SH-SY5Y (cell line): ENCODE data around the gene MLLT3.

Source experiments
- GATA2 ChIP-seq: IDR thresholded peaks from 2 replicates; pipeline ENCODE4 v1.6.1; 2011; ENCODE audit warnings: mild to moderate bottlenecking, low read depth, low read length
- GATA3 ChIP-seq: IDR thresholded peaks from 2 replicates; pipeline ENCODE4 v1.6.1; 2011; ENCODE audit warnings: low read depth, mild to moderate bottlenecking, low read length, moderate library complexity

The MLLT3 gene

GRCh38 chr9:20622330-20623020 is at the start of gene MLLT3:
Gene MLLT3, minus strand, starts transcription at chr9:20622499.
- no peak for TF ChIP-seq GATA3
- TF ChIP-seq GATA2, result no peak

GRCh38 chr9:20671635-20672034 is 49.3 kb upstream of the MLLT3 start:
- TF ChIP-seq GATA2 (no peak), GATA3 (no peak)

- TF ChIP-seq GATA2, result no peak
- no peak for TF ChIP-seq GATA3
Observed at GRCh38 chr9:20670395-20670794, 48.1 kb upstream of the MLLT3 start.

DNA sequence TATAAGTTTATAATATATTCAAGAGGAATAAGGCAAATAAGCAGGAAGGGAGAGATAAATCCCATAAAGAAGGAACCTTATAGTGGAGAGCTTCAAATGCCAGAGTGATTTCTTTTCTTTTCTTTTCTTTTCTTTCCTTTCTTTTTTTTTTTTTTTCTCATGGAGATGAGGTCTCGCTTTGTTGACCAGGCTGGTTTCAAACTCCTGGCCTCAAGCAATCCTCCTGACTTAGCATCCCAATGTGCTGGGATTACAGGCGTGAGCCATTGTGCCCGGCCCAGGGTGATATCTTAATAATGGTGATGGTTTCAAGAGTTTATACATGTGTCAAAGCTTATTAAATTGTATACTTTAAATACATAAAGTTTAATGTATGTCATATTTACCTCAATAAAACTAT is 42.2 kb upstream of the MLLT3 start:
- TF ChIP-seq GATA3 (no peak), GATA2 (no peak)

DNA sequence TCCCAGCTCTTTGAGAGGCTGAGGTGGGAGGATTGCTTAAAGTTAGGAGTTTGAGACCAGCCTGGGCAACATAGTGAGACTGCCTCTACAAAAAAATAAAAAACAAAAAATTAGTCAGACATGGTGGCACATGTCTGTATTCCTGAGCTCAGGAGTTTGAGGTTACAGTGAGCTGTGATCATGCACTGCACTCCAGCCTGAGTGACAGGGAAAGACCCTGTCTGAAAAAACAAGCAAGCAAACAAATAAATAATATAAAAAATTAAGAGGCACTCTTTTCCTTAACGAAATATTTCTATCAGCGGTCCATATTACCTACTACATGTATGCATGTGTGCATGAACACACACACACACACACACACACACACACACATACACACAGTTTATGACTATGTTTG is 40.8 kb upstream of the MLLT3 start:
- TF ChIP-seq GATA2 (no peak), GATA3 (no peak)

DNA sequence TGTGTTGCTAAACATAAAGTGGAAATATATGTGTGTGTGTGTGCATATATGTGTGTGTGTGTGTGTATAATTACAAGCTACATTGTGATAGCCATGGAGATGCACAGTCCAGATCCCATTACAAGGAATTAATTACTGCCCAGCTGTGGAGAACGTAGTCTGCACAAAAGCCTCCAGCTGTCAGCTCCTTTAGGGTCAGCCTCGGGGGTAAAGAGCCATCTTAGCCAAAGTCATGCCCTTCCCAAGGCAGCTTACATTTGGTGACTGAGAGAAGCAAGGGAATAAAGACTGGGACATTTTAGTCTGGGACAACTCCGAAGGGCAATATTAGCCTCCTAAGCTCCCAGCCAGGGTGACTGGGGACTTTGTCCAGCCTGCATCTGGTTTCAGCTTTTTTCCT is 39.9 kb upstream of the MLLT3 start:
- TF ChIP-seq GATA2 (no peak), GATA3 (no peak)

- no peak for TF ChIP-seq GATA3
- no peak for TF ChIP-seq GATA2
Observed at GRCh38 chr9:20659474-20659967, 37.2 kb upstream of the MLLT3 start.

- no peak for TF ChIP-seq GATA3
- TF ChIP-seq GATA2, result no peak
Observed at GRCh38 chr9:20658677-20659473, 36.6 kb upstream of the MLLT3 start.

DNA sequence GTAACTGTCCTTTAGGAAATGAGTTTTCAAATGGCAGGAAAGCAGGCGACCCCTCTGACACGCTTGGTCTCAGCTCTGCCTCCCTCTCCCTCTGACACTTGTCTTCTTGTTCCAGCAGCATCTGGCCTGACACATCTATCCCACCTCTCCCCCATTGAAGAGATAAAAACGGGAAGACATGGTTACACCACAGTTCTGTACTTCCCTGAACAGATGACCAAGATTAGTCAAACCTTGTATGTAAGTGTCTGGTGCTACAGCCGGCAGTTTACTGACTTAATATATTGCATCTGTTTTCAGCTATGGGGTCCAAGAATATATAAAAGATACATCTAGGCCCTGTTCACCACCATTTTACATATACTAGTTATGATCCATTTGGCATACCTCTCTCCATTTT is 29.6 kb upstream of the MLLT3 start:
- no peak for TF ChIP-seq GATA2
- TF ChIP-seq GATA3, result no peak

DNA sequence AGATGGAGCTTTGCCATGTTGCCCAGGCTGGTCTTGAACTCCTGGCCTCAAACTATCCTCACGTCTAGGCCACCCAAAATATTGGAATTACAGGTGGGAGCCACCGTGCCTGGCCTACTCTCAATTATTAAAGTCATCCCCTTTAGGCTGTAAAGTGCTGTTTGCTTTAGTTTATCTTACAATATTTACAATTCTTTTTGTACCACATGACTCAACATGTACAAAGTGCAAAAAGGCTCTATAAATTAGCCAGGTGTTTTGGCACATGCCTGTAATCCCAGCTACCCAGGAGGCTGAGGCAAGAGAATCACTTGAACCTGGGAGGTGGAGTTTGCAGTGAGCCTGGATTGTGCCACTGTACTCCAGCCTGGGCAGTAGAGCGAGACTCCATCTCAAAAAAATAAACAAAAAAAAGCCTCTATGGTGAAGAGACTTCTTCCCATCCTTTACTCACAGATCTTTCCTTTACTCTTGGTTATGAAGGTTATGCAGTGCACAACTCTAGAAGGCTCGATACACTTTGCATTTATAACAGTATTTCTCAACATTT is 28.5 kb upstream of the MLLT3 start:
- TF ChIP-seq GATA2, result no peak
- no peak for TF ChIP-seq GATA3

- TF ChIP-seq GATA2 (no peak), GATA3 (no peak)
Observed at GRCh38 chr9:20650313-20650712, 28.0 kb upstream of the MLLT3 start.

GRCh38 chr9:20649381-20649780 is 27.1 kb upstream of the MLLT3 start:
- no peak for TF ChIP-seq GATA3
- no peak for TF ChIP-seq GATA2

DNA sequence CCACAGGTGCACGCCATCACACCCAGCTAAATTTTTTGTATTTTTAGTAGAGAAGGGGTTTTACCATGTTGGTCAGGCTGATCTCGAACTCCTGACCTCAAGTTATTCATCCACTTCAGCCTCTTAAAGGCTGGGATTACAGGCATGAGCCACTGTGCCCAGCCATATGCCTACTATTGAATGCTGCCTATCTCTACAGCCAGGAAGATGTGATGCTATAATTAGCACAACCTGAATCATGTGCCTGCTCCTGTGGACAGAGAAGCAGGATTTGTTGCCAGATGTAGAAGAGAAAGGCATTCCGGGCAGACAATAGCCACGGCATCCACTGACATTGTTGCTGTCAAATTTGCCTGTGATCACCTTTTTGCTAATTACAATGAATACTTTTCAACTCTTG is 24.4 kb upstream of the MLLT3 start:
- TF ChIP-seq GATA3 (no peak), GATA2 (no peak)

DNA sequence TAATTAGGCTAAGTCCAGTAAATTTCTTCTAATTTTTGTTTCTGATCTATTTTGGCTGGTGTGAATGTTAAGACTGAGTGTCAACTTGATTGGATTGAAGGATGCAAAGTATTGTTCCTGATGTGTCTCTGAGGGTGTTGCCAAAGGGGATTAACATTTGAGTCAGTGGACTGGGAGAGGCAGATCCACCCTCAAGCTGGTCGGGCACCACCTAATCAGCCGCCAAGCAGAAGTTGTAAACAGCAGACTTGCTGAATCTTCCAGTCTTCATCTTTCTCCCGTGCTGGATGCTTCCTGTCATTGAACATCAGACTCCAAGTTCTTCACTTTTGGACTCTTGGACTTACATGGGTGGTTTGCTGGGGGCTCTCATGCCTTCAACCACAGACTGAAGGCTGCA is 21.4 kb upstream of the MLLT3 start:
- TF ChIP-seq GATA2 (no peak), GATA3 (no peak)

DNA sequence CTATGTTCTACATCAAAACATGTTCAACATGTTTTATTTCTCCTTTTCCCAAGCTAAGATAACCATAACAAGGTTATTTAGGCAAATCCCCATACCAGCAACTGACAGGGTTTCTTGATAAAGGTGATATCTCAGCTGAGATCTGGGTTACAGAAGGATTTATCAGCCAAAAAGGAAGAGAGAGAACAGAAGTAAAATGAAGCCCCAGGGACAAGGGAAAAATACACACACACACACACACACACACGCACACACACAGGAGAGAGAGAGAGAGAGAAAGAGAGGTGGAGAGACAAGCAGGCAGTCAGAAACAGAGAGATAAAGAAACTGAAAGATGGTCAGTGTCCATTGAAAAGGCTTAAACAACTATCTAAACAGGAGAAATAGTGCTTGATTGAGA is 19.7 kb upstream of the MLLT3 start:
- TF ChIP-seq GATA3 (peak; percentile 77), GATA2 (peak; percentile 70)
